BLaER1 treated with 17β-estradiol and CSF1 and Interleukin-3, amounts not matched to agents 10 nM and 100 nM (cell line): ENCODE measurements around the gene SMOC2.

Source experiments
- H3K27ac ChIP-seq, 11 experiments: shearing (Covaris generic); formaldehyde crosslinking; 2 replicates each; pipeline ENCODE4 v1.8.1; 2022
- H3K27me3 ChIP-seq, 11 experiments: shearing (Covaris generic); formaldehyde crosslinking; 2 replicates each; pipeline ENCODE4 v1.8.1; 2022
- H3K36me3 ChIP-seq, 11 experiments: shearing (Covaris generic); formaldehyde crosslinking; 2 replicates each; pipeline ENCODE4 v1.8.1; 2022
- H3K4me1 ChIP-seq, 10 experiments: shearing (Covaris generic); formaldehyde crosslinking; 2 replicates each; pipeline ENCODE4 v1.8.1; 2022
- H3K4me2 ChIP-seq, 11 experiments: shearing (Covaris generic); formaldehyde crosslinking; 2 replicates each; pipeline ENCODE4 v1.8.1; 2022
- H3K4me3 ChIP-seq, 10 experiments: shearing (Covaris generic); formaldehyde crosslinking; 2 replicates each; pipeline ENCODE4 v1.8.1; 2022
- H3K9ac ChIP-seq, 11 experiments: shearing (Covaris generic); formaldehyde crosslinking; 2 replicates each; pipeline ENCODE4 v1.8.1; 2022
- H3K9me3 ChIP-seq, 11 experiments: shearing (Covaris generic); formaldehyde crosslinking; replicated peaks in 1 of 11; 2 replicates each; pipeline ENCODE4 v1.8.1; 2022
- H4K20me1 ChIP-seq, 11 experiments: shearing (Covaris generic); formaldehyde crosslinking; 2 replicates each; pipeline ENCODE4 v1.8.1; 2022
- Cebpa-rat ChIP-seq, 11 experiments: shearing (Covaris generic); IDR thresholded peaks; 2 replicates each; pipeline ENCODE4 v1.8.1; 2022

Gene SMOC2

GRCh38 chr6:168440520-168441433 is at the start of gene SMOC2:
TSS of gene SMOC2 (plus strand) at chr6:168441184. CDS start at chr6:168441371, 187 bp downstream.
- Histone ChIP-seq H3K9ac (peak within 1 kb of the TSS in 9 of 11 experiments; percentile 3 to 65 (median 46); a peak in 13 of 22 replicates), H3K27ac (no peak within 1 kb of the TSS), H3K4me2 (peak within 1 kb of the TSS; percentile 90 to 99 (median 98)), H3K4me1 (peaks cover 7 to 19% (median 13%) of the 10 kb centered on the region in 10 experiments), H3K27me3 (peaks cover 51 to 69% (median 65%) of the 10 kb centered on the region in 11 experiments), H3K9me3 (0 out of 22 replicates have a peak, but pooled peaks cover 0 to 3% (median 0%) of the 10 kb centered on the region in 11 experiments), H4K20me1 (peaks cover 0 to 28% (median 8%) of the 10 kb centered on the region in 11 experiments; a peak in 11 of 22 replicates), H3K36me3 (no peaks in the 10 kb centered on the region), H3K4me3 (peak within 1 kb of the TSS; percentile 47 to 70 (median 60))
- TF ChIP-seq Cebpa-rat (IDR thresholded peaks at IDR 0.05) = no peak

- Histone ChIP-seq H3K4me3 (no peak overlapping the region), H3K4me1 (peaks cover 0 to 14% (median 8%) of the 10 kb centered on the region in 10 experiments; a peak in 7 of 20 replicates), H3K9ac (no peak overlapping the region), H3K9me3 (no peaks in the 10 kb centered on the region), H4K20me1 (peaks cover 0 to 5% (median 0%) of the 10 kb centered on the region in 11 experiments; a peak in 2 of 22 replicates), H3K4me2 (no peak overlapping the region), H3K27me3 (no peaks in the 10 kb centered on the region), H3K36me3 (no peaks in the 10 kb centered on the region), H3K27ac (no peak overlapping the region)
- no peak for TF ChIP-seq Cebpa-rat (IDR thresholded peaks at IDR 0.05)
Measured at GRCh38 chr6:168393126-168393870, 47.7 kb upstream of the SMOC2 start.

GRCh38 chr6:168394606-168395005 is 46.4 kb upstream of the SMOC2 start:
- Histone ChIP-seq H3K9ac (no peak overlapping the region), H3K4me2 (no peak overlapping the region), H3K4me3 (no peak overlapping the region), H3K4me1 (peaks cover 0 to 14% (median 8%) of the 10 kb centered on the region in 10 experiments; a peak in 9 of 20 replicates), H3K9me3 (no peaks in the 10 kb centered on the region), H3K36me3 (no peaks in the 10 kb centered on the region), H3K27me3 (no peaks in the 10 kb centered on the region), H4K20me1 (peaks cover 0 to 5% (median 0%) of the 10 kb centered on the region in 11 experiments; a peak in 2 of 22 replicates), H3K27ac (no peak overlapping the region)
- no peak for TF ChIP-seq Cebpa-rat (IDR thresholded peaks at IDR 0.05)

DNA sequence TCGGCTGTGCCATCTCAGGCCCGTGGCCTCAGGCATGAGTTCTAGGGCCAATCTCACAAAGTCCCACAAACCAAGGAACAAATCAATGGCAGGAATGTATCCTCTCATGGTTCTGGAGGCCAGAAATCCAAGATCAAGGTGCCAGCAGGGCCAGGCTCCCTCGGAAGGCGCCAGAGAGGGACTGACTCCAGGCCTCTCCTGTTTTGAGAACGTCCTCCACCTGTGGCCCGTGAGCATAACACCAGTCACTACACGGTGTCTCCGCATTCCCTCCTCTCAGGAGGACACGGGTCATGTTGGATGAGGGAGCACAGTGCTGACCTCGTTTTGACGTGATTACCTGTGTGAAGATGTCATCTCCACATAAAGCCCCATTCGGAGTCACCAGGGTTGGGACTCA is 45.0 kb upstream of the SMOC2 start:
- H3K9ac ChIP-seq = no peak overlapping the region
- no peaks in the 10 kb centered on the region for H3K27me3 ChIP-seq
- H3K4me1 ChIP-seq = peaks cover 0 to 11% (median 4%) of the 10 kb centered on the region in 10 experiments; a peak in 8 of 20 replicates
- H3K4me2 ChIP-seq = no peak overlapping the region
- no peak for TF ChIP-seq Cebpa-rat (IDR thresholded peaks at IDR 0.05)
- H3K9me3 ChIP-seq = no peaks in the 10 kb centered on the region
- no peaks in the 10 kb centered on the region for H3K36me3 ChIP-seq
- H3K27ac ChIP-seq = no peak overlapping the region
- peaks cover 0 to 2% (median 0%) of the 10 kb centered on the region in 11 experiments; a peak in 2 of 22 replicates for H4K20me1 ChIP-seq
- no peak overlapping the region for H3K4me3 ChIP-seq

GRCh38 chr6:168396561-168396960 is 44.4 kb upstream of the SMOC2 start:
- no peak overlapping the region for H3K4me2 ChIP-seq
- no peak for TF ChIP-seq Cebpa-rat (IDR thresholded peaks at IDR 0.05)
- H4K20me1 ChIP-seq = no peaks in the 10 kb centered on the region; a peak in 1 of 22 replicates
- peaks cover 0 to 11% (median 0%) of the 10 kb centered on the region in 10 experiments; a peak in 2 of 20 replicates for H3K4me1 ChIP-seq
- no peaks in the 10 kb centered on the region for H3K9me3 ChIP-seq
- H3K9ac ChIP-seq = no peak overlapping the region
- no peaks in the 10 kb centered on the region for H3K27me3 ChIP-seq
- H3K27ac ChIP-seq = no peak overlapping the region
- H3K36me3 ChIP-seq = no peaks in the 10 kb centered on the region
- H3K4me3 ChIP-seq = no peak overlapping the region

GRCh38 chr6:168397012-168397411 is 44.0 kb upstream of the SMOC2 start:
- H3K4me1 ChIP-seq = peaks cover 0 to 11% (median 0%) of the 10 kb centered on the region in 10 experiments; a peak in 2 of 20 replicates
- no peak for TF ChIP-seq Cebpa-rat (IDR thresholded peaks at IDR 0.05)
- no peak overlapping the region for H3K9ac ChIP-seq
- no peak overlapping the region for H3K4me2 ChIP-seq
- H3K27me3 ChIP-seq = no peaks in the 10 kb centered on the region
- H3K9me3 ChIP-seq = no peaks in the 10 kb centered on the region
- no peaks in the 10 kb centered on the region for H3K36me3 ChIP-seq
- no peaks in the 10 kb centered on the region; a peak in 1 of 22 replicates for H4K20me1 ChIP-seq
- no peak overlapping the region for H3K4me3 ChIP-seq
- no peak overlapping the region for H3K27ac ChIP-seq

GRCh38 chr6:168400037-168400436 is 40.9 kb upstream of the SMOC2 start:
- Histone ChIP-seq H3K36me3 (no peaks in the 10 kb centered on the region), H3K9ac (no peak overlapping the region), H3K4me1 (peaks cover 0 to 11% (median 0%) of the 10 kb centered on the region in 10 experiments; a peak in 2 of 20 replicates), H3K9me3 (no peaks in the 10 kb centered on the region), H3K27me3 (no peaks in the 10 kb centered on the region), H4K20me1 (no peaks in the 10 kb centered on the region; a peak in 1 of 22 replicates), H3K4me2 (peak overlapping the region in 1 of 11 experiments; percentile 10; a peak in 2 of 22 replicates), H3K27ac (no peak overlapping the region), H3K4me3 (no peak overlapping the region)
- TF ChIP-seq Cebpa-rat (IDR thresholded peaks at IDR 0.05) = no peak

GRCh38 chr6:168403370-168404005 is 37.5 kb upstream of the SMOC2 start:
- Histone ChIP-seq H3K4me2 (no peak overlapping the region), H3K9me3 (no peaks in the 10 kb centered on the region), H3K4me3 (no peak overlapping the region), H3K9ac (no peak overlapping the region), H4K20me1 (no peaks in the 10 kb centered on the region), H3K36me3 (no peaks in the 10 kb centered on the region), H3K27me3 (no peaks in the 10 kb centered on the region), H3K27ac (no peak overlapping the region), H3K4me1 (peaks cover 0 to 11% (median 0%) of the 10 kb centered on the region in 10 experiments; a peak in 2 of 20 replicates)
- TF ChIP-seq Cebpa-rat (IDR thresholded peaks at IDR 0.05) = no peak
